ENCODE data around the gene BCAS3. TPM values are rescaled to one million over a fixed set of nuclear protein-coding genes. Genes with fewer than 3 reads are reported as not detected.
"Not testable (repeated sequence)": the region's sequence is repeated elsewhere in the genome, so short reads cannot be mapped to it uniquely, and the experiment has no call there.

The BCAS3 gene
- total RNA-seq, 2 experiments from 2014 or later, result 13.7 to 25.8 TPM

DNA sequence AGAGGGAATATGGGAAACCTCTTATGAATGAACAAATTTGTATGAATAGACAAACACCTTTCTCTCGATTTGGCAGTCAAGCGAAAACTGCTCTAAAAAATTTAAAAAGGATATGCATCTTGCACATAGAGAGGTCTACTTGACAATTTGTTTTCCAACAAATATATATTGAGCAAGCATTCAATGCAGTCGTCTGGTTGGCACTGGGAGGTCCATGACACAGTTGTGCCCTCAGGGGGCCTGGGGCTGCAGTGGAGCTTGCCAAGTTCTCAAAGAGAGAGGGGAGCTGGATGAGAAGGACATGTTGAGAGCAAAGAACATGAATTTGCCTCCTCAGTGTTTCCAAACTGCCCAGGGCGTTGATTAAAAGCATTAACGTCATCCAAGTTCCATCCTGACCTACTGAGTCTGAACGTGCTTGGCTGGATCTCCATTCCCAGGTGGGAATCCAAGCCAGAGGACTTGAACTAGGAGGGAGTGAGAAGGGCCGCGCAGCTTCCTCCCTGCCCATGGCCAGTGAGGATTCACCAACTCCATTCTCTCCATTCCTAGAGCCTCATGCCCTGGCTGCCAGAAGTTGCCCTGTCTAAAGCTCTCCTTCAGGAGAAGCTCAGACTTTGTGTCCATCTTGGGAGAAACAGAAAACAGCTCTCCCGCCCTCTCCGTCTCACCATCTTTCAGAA, 746.5 kb downstream of the BCAS3 start:
- Mint-ChIP-seq H3K4me3 (no peak overlapping the region), H3K27ac (no peak overlapping the region), H3K27me3 (peaks cover 55% of the 10 kb centered on the region), H3K36me3 (no peaks in the 10 kb centered on the region), H3K4me1 (no peaks in the 10 kb centered on the region), H3K9me3 (ENCODE audit: low read depth) (no peaks in the 10 kb centered on the region)
- CTCF ChIA-PET, result interaction anchor here (1.1 to 1.2 kb wide), 2 partner anchors 12 to 24 kb away, joined by 3 to 5 read pairs; no protein-coding TSS in a partner anchor
- ATAC-seq (no peak), DNase-seq (no peak)

DNA sequence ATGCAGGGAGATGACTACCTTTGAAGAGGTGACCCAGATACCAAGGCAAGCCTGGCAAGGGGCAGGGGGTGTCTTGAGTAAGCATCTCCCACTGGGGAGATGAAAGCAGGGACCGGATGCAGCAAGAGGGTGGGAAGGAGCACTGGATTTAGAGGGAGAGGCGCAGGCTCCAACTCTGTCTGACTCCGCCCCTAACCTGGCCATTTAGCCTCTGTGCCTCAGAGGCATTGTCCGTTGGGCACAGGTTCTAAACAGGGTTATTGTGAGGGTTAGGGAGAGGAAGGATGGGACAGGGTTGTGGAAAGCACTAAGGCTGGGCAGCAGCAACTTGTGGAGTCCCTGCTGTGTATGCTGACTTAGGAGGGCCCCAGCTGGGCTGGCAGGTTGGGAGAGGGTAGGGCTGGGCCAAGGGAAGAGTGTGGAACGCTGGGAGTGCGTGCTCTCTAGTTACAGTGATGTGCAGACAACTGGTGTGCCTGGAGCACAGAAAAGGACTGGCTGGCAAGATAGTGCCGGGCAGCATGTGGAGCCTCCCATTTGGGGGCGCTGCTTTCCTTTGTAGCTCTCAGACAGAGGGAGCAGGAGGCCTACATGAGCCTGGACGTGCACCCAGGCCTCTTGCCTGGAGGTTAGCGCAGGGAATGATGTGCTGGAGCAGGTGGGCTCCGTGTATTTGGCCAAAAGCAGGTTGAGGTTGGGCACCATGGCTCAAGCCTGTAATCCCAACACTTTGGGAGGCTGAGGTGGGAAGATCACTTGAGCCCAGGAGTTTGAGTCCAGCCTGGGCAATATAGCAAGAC, 748.2 kb downstream of the BCAS3 start:
- H3K4me3 Mint-ChIP-seq, result no peak overlapping the region
- no peaks in the 10 kb centered on the region for H3K9me3 Mint-ChIP-seq (ENCODE audit: low read depth)
- peaks cover 47% of the 10 kb centered on the region for H3K27me3 Mint-ChIP-seq
- no peaks in the 10 kb centered on the region for H3K4me1 Mint-ChIP-seq
- CTCF ChIA-PET, result no interaction called here
- ATAC-seq, result no peak
- no peaks in the 10 kb centered on the region for H3K36me3 Mint-ChIP-seq
- DNase-seq, result no peak
- no peak overlapping the region for H3K27ac Mint-ChIP-seq

DNA sequence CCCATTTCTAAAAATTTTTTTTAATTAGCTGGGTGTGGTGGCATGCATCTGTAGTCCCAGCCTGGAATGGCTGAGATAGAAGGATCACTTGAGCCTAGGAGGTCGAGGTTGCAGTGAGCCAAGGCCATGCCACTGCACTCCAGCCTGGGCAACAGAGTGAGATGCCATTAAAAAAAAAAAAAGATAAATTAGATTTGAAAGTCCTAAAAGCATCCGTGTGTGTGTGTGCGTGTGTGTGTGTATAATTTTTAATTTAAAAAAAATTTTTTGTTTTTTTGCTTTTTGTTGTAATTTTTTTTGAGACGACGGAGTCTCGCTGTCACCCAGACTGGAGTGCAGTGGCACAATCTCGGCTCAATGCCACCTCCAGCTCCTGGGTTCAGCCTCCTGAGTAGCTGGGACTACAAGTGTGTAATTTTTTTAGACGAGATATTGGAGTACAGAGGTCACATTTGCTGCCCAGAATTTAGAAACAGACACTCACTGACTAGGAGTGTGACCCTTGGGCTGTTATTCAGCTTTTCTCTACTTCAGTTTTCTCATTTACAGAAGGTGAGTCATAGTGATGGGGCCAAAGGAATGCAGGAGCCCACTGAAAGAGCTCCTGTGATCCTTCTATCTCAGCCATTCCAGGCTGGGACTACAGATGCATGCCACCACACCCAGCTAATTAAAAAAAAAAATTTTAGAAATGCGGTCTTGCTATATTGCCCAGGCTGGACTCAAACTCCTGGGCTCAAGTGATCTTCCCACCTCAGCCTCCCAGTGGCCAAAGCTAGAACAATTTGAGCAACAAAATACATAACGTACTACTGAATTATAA, 749.0 kb downstream of the BCAS3 start:
- peaks cover 43% of the 10 kb centered on the region for H3K27me3 Mint-ChIP-seq
- H3K4me3 Mint-ChIP-seq, result no peak overlapping the region
- H3K9me3 Mint-ChIP-seq (ENCODE audit: low read depth), result no peaks in the 10 kb centered on the region
- H3K36me3 Mint-ChIP-seq, result no peaks in the 10 kb centered on the region
- DNase-seq, result no peak
- CTCF ChIA-PET, result interaction anchor here (2.6 kb wide), 1 partner anchor 14 kb away, joined by 12 read pairs; no protein-coding TSS in a partner anchor
- no peak for ATAC-seq
- H3K4me1 Mint-ChIP-seq, result no peaks in the 10 kb centered on the region
- H3K27ac Mint-ChIP-seq, result no peak overlapping the region

- ATAC-seq (no peak), DNase-seq (peak; percentile 31)
- H3K4me1 Mint-ChIP-seq, result no peaks in the 10 kb centered on the region
- peaks cover 38% of the 10 kb centered on the region for H3K27me3 Mint-ChIP-seq
- no peaks in the 10 kb centered on the region for H3K36me3 Mint-ChIP-seq
- H3K4me3 Mint-ChIP-seq, result no peak overlapping the region
- no peak overlapping the region for H3K27ac Mint-ChIP-seq
- CTCF ChIA-PET, result interaction anchor here (2.6 kb wide), 1 partner anchor 15 kb away, joined by 12 read pairs; no protein-coding TSS in a partner anchor
- H3K9me3 Mint-ChIP-seq (ENCODE audit: low read depth), result no peaks in the 10 kb centered on the region
Observed at GRCh38 chr17:61427567-61427966, 749.9 kb downstream of the BCAS3 start.

DNA sequence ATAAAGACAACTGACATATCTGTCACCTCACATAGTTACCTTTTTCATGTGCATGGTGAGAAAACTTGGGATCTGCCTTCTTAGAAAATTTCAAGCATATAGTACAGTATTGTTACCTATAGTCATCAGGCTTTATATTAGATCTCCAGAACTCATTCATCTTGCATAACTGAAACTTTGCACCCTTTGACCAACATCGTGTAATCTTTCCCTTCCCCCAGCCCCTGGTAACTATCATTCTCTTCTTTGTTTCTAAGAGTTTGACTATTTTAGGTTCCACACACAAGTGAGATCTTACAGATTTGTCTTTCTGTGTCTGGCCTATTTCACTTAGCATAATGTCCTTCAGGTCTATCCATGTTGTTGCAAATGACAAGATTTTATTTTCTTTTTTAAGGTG, 751.6 kb downstream of the BCAS3 start:
- Mint-ChIP-seq H3K4me3 (no peak overlapping the region), H3K36me3 (no peaks in the 10 kb centered on the region), H3K4me1 (no peaks in the 10 kb centered on the region), H3K27me3 (peaks cover 33% of the 10 kb centered on the region), H3K27ac (no peak overlapping the region), H3K9me3 (ENCODE audit: low read depth) (no peaks in the 10 kb centered on the region)
- DNase-seq (no peak), ATAC-seq (no peak)
- CTCF ChIA-PET, result no interaction called here

DNA sequence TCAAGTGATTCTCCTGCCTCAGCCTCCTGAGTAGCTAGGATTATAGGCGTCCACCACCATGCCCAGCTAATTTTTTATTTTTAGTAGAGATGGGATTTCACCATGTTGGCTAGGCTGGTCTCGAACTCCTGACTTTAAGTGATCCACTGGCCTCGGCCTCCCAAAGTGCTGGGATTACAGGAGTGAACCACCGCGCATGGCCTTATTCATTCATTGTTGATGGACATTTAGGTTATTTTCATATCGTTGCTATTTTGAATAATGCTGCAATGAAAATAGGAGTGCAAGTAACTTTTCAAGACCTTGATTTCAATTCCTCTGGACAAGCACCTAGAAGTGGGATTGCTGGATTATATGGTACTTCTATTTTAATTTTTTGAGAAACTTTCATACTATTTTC, 752.2 kb downstream of the BCAS3 start:
- CTCF ChIA-PET; H3K4me1 Mint-ChIP-seq; DNase-seq; H3K36me3 Mint-ChIP-seq; H3K27ac Mint-ChIP-seq; ATAC-seq; H3K9me3 Mint-ChIP-seq (ENCODE audit: low read depth); H3K4me3 Mint-ChIP-seq: not testable (repeated sequence)
- H3K27me3 Mint-ChIP-seq, result peaks cover 39% of the 10 kb centered on the region

GRCh38 chr17:61431594-61432311, 754.1 kb downstream of the BCAS3 start:
- no peak overlapping the region for H3K4me3 Mint-ChIP-seq
- H3K4me1 Mint-ChIP-seq, result no peaks in the 10 kb centered on the region
- CTCF ChIA-PET, result no interaction called here
- no peak overlapping the region for H3K27ac Mint-ChIP-seq
- no peaks in the 10 kb centered on the region for H3K9me3 Mint-ChIP-seq (ENCODE audit: low read depth)
- DNase-seq, result no peak
- H3K36me3 Mint-ChIP-seq, result no peaks in the 10 kb centered on the region
- peaks cover 42% of the 10 kb centered on the region for H3K27me3 Mint-ChIP-seq
- no peak for ATAC-seq

DNA sequence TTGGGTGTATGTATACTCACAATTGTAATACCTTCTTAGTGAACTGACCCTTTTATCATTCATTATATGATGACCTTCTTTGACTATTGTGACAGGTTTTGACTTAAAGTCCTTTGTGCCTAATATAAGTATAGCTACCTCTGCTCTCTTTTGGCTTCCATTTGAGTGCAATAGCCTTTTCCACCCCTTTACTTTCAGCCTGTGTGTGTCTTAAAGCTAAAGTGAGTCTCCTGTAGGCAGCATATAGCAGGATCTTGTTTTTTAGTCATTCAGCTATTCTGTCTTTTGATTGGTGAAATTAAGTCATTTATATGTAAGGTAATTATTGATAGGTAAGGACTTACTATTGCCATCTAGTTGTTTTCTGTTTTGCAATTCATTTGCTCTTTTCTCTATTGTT, 758.6 kb downstream of the BCAS3 start:
- peaks cover 51% of the 10 kb centered on the region for H3K27me3 Mint-ChIP-seq
- peaks cover 12% of the 10 kb centered on the region for H3K4me1 Mint-ChIP-seq
- H3K27ac Mint-ChIP-seq, result no peak overlapping the region
- H3K9me3 Mint-ChIP-seq (ENCODE audit: low read depth), result peaks cover 7% of the 10 kb centered on the region
- H3K4me3 Mint-ChIP-seq, result no peak overlapping the region
- ATAC-seq (no peak), DNase-seq (no peak)
- CTCF ChIA-PET, result interaction anchor here (1.9 kb wide), 1 partner anchor 24 kb away, joined by 6 read pairs; no protein-coding TSS in a partner anchor
- H3K36me3 Mint-ChIP-seq, result no peaks in the 10 kb centered on the region

DNA sequence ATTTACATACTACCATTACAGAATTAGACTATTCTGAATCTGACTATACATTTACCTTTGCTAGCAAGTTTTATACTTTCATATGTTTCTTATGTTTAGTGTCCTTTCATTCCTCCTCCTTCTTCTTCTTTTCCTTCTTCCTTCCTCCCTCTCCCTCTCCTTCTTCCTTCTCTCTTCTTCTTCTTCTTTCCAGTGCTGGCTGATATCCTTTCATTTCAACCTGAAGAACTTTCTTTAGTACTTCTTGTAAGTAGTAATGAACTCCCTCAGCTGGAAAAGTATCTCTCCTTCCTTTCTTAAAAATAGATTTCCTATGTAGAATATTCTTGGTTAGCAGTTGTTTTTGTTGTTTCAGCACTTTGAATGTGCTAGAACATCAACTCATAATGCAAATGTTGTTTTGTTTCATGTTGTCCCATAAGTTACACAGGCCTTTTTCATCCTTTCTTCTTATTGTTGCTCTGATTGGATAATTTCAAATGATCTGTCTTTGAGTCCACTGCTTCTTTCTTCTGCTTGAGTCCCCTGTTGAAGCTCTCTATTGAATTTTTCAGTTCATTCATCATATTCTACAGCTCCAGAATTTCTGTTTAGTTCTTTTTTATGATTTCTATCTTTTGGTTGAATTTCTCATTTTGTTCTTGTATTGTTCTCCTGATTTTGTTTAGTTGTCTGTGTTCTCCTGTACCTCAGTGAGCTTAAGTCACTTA, 759.5 kb downstream of the BCAS3 start:
- ATAC-seq, result no peak
- Mint-ChIP-seq H3K4me3 (no peak overlapping the region), H3K4me1 (peaks cover 14% of the 10 kb centered on the region), H3K27ac (no peak overlapping the region), H3K9me3 (ENCODE audit: low read depth) (peaks cover 7% of the 10 kb centered on the region), H3K36me3 (no peaks in the 10 kb centered on the region), H3K27me3 (peaks cover 53% of the 10 kb centered on the region)
- CTCF ChIA-PET, result interaction anchor here (1.9 kb wide), 1 partner anchor 25 kb away, joined by 6 read pairs; no protein-coding TSS in a partner anchor
- no peak for DNase-seq

GRCh38 chr17:61440697-61441096, 763.0 kb downstream of the BCAS3 start:
- no peaks in the 10 kb centered on the region for H3K36me3 Mint-ChIP-seq
- peaks cover 7% of the 10 kb centered on the region for H3K9me3 Mint-ChIP-seq (ENCODE audit: low read depth)
- H3K27ac Mint-ChIP-seq, result no peak overlapping the region
- H3K4me3 Mint-ChIP-seq, result no peak overlapping the region
- peak; percentile 60 for ATAC-seq
- peaks cover 45% of the 10 kb centered on the region for H3K27me3 Mint-ChIP-seq
- CTCF ChIA-PET, result no interaction called here
- peaks cover 14% of the 10 kb centered on the region for H3K4me1 Mint-ChIP-seq
- peak; percentile 39 for DNase-seq

DNA sequence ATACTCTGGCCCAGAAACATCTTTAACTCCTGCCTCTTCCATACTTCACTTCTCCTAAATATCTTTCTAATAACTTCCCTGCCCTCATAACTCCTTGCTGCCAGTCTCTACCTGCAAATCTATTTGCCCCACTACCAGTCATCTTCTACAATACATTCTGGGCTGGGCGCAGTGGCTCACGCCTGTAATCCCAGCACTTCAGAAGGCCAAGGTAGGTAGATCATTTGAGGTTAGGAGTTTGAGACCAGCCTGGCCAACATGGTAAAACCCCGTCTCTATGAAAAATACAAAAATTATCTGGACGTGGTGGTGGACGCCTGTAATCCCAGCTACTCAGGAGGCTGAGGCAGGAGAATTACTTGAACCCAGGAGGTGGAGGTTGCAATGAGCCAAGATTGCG, 763.9 kb downstream of the BCAS3 start:
- Mint-ChIP-seq H3K4me1 (peaks cover 14% of the 10 kb centered on the region), H3K27me3 (peaks cover 48% of the 10 kb centered on the region)
- peak; percentile 28 for DNase-seq
- H3K4me3 Mint-ChIP-seq; H3K27ac Mint-ChIP-seq; H3K9me3 Mint-ChIP-seq (ENCODE audit: low read depth); ATAC-seq; H3K36me3 Mint-ChIP-seq; CTCF ChIA-PET: not testable (repeated sequence)

DNA sequence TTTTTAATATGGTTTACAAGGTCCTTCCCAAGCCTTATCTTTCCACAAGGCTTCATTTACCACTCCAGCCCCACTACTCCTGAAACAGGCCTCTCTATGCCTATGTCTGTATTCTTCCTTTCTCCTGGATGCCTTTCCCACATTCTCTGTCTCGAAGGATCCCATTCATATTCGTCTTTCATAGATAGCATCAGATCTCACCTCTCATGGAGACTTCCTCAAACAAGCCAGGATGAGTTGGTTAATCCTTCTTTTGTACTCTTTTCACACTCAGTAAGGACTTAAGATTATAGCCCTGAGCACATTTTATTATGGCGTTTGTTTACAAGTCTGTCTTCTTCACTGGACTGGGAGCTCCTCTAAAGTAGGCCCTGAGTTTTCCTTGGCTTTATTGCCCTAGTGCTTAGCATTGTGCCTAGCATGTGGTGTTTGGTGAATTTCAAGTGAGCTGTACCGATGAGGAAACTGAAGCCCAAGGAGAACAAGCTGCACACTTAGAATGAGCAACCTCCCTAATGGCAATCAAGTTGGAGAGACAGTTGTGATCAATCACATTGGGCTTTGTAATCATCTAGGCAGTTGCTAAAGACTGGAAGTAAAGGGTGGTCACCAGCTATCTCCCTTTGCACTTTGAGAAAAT, 764.6 kb downstream of the BCAS3 start:
- CTCF ChIA-PET, result no interaction called here
- no peaks in the 10 kb centered on the region for H3K36me3 Mint-ChIP-seq
- H3K4me1 Mint-ChIP-seq, result peaks cover 14% of the 10 kb centered on the region
- ATAC-seq (no peak), DNase-seq (no peak)
- H3K4me3 Mint-ChIP-seq, result no peak overlapping the region
- H3K27ac Mint-ChIP-seq, result no peak overlapping the region
- peaks cover 51% of the 10 kb centered on the region for H3K27me3 Mint-ChIP-seq
- peaks cover 3% of the 10 kb centered on the region for H3K9me3 Mint-ChIP-seq (ENCODE audit: low read depth)

Measured in activated CD8-positive, alpha-beta memory T cell treated with anti-CD3 and anti-CD28 coated beads, Interleukin-2, amount 10 ng/mL, durations not matched to agents 7 days and 5 days (primary cell).